IPS DF 4.7 (cell line): ENCODE measurements around the gene PRPF38B.
"Not testable (repeated sequence)": the region's sequence is repeated elsewhere in the genome, so short reads cannot be mapped to it uniquely, and the experiment has no call there.

Experiments
- DNase-seq: peaks from one replicate; pipeline ENCODE4 v3.0.0-alpha.2; 2013; ENCODE audit warnings: low spot score; ENCODE audit errors: extremely low read depth

Gene PRPF38B

GRCh38 chr1:108691942-108692723 is at the start of gene PRPF38B:
Gene PRPF38B, plus strand, starts transcription at chr1:108692310. Its CDS starts 282 bp downstream, at chr1:108692592.
- peak; percentile 79 for DNase-seq

GRCh38 chr1:108643492-108644335 is 48.4 kb upstream of the PRPF38B start:
- no peak for DNase-seq

- no peak for DNase-seq
These were observed 47.1 kb upstream of the PRPF38B start for GRCh38 chr1:108644984-108645383.

- DNase-seq = no peak
These were observed 46.4 kb upstream of the PRPF38B start for GRCh38 chr1:108645564-108646184.

- no peak for DNase-seq
These were observed 45.9 kb upstream of the PRPF38B start for GRCh38 chr1:108646265-108646647.

GRCh38 chr1:108646648-108647269 is 45.4 kb upstream of the PRPF38B start:
- DNase-seq = no peak

- no peak for DNase-seq
These were observed 38.5 kb upstream of the PRPF38B start for GRCh38 chr1:108653431-108654105.

GRCh38 chr1:108657356-108658080 is 34.6 kb upstream of the PRPF38B start:
- DNase-seq = no peak

- DNase-seq = no peak
These were observed 31.0 kb upstream of the PRPF38B start, which contains the start of gene HENMT1 for GRCh38 chr1:108661030-108661609. Gene HENMT1, minus strand, starts transcription at chr1:108661093. Its CDS starts 1,209 bp downstream, at chr1:108659884.

GRCh38 chr1:108663074-108663473 is 29.0 kb upstream of the PRPF38B start:
- DNase-seq = no peak

- DNase-seq = no peak
These were observed 27.6 kb upstream of the PRPF38B start for GRCh38 chr1:108664481-108664880.

- no peak for DNase-seq
These were observed 27.0 kb upstream of the PRPF38B start for GRCh38 chr1:108665067-108665466.

GRCh38 chr1:108665771-108666170 is 26.3 kb upstream of the PRPF38B start:
- DNase-seq = no peak

GRCh38 chr1:108667422-108667821 is 24.7 kb upstream of the PRPF38B start:
- not testable (repeated sequence) for DNase-seq

GRCh38 chr1:108668777-108669176 is 23.3 kb upstream of the PRPF38B start:
- DNase-seq = no peak

- no peak for DNase-seq
These were observed 22.4 kb upstream of the PRPF38B start for GRCh38 chr1:108669679-108670078.

- no peak for DNase-seq
These were observed 21.9 kb upstream of the PRPF38B start for GRCh38 chr1:108670131-108670773.

GRCh38 chr1:108671143-108671542 is 21.0 kb upstream of the PRPF38B start:
- no peak for DNase-seq

GRCh38 chr1:108678706-108679105 is 13.4 kb upstream of the PRPF38B start:
- no peak for DNase-seq
